Urothelium cell line (cell line): ENCODE results near the gene GSC2.
"Not testable (repeated sequence)": the region's sequence is repeated elsewhere in the genome, so short reads cannot be mapped to it uniquely, and the experiment has no call there.

Source experiments
- DNase-seq: peaks from one replicate; pipeline ENCODE4 v3.0.0; 2011; ENCODE audit warnings: low spot score, mixed read lengths
- FAIRE-seq: peaks from 2 replicates; lab custom pipeline; 2011; peaks lifted over from hg19 to GRCh38; lab: Jason Lieb, UNC

The GSC2 gene

DNA sequence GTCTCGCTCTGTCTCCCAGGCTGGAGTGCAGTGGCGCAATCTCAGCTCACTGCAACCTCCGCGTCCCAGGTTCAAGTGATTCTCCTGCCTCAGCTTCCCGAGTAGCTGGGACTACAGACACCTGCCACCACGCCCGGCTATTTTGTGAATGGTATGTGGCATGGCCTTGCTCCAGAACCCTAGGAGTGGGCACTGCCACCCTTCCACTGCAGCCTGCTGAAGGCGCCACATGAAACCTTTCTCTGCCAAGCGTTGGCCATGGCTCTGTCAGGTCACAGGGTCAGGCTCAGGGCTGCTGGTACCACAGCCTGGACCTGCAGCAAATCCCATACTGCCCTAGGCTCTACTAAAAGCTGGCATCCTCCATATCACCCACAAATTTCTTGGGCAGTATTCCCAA lies 6.0 kb upstream of the GSC2 start:
- FAIRE-seq, DNase-seq: not testable (repeated sequence)

DNA sequence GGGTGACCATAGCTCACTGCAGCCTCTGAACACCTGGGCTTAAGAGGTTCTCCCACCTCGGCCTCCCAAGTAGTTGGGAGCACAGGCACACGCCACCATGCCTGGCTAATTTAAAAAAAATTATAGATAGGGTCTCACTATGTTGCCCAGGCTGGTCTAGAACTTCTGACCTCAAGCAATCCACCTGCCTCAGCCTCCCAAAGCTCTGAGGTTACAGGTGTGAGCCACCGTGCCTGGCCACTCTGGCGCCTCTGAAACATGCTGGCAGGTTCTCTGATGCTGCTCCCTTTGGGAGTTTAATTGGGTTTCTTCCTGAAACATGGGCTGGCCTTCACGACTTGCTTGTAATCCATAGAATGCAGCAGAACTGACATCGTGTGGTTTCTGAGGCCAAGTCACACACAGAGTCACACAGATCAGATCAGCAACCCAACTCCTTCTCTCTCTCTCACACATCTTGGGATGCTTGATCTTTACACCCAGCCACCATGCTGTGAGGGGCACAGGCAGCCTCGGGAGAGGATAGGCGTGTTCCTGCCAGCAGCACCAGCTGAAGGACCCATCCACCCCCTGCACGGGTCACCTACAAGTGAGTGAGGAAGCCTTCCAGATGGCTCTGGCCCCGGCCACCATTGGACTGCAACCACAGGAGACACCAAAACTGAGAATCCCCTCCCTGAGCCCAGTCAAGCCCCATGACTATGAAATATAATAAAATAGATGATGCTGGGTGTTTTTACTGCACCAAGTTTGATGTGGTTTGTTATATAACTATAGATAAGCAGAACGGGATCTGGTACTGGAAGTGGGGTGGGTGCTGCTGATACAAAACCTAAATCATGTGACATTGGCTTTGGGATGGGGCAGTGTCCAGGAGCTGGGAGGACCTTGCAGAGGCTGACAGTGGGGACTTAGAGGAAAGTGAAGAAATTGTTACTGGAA lies 3.1 kb upstream of the GSC2 start:
- DNase-seq (no peak), FAIRE-seq (no peak)

DNA sequence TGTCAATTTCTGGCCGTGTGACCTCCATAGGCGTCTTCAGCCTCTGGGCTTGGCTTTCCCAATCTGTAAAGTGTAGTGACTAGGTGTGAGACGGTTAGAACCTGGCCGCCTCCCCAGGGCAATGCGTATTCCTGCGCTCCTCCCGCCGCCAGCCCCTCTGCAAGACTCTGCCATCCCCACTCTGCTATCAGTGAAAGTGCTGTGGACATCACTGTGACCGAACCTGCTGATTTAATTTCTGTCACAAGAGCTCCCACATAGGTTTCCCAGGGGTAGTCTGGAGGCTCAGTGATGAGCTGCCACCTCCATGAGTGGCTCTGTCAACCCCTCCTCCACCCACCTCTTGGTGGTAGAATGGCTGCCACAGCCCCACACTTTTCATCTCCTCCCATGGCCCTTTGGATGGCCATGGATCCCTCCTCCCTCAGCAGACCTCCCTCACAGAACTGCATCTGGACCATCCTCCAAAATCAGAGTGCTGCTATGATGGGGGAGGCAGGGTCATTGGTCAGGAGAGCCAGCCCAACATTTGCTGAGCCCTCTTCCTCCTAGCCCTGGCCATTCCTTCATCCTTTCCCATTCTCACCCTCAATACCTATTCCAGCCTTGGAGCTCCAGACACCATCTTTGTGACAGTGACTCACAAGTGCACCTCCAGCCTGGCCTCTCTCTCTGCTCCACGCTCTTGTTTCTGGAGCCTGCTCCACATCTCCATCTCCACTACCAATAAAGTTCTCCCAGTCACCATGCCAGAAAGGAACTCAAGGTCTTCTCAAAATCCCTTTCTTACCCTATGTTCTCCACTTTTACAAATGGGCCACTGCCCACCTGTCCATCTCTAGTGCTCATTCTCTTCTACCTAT lies 1.5 kb upstream of the GSC2 start:
- DNase-seq = no peak
- FAIRE-seq = no peak

DNA sequence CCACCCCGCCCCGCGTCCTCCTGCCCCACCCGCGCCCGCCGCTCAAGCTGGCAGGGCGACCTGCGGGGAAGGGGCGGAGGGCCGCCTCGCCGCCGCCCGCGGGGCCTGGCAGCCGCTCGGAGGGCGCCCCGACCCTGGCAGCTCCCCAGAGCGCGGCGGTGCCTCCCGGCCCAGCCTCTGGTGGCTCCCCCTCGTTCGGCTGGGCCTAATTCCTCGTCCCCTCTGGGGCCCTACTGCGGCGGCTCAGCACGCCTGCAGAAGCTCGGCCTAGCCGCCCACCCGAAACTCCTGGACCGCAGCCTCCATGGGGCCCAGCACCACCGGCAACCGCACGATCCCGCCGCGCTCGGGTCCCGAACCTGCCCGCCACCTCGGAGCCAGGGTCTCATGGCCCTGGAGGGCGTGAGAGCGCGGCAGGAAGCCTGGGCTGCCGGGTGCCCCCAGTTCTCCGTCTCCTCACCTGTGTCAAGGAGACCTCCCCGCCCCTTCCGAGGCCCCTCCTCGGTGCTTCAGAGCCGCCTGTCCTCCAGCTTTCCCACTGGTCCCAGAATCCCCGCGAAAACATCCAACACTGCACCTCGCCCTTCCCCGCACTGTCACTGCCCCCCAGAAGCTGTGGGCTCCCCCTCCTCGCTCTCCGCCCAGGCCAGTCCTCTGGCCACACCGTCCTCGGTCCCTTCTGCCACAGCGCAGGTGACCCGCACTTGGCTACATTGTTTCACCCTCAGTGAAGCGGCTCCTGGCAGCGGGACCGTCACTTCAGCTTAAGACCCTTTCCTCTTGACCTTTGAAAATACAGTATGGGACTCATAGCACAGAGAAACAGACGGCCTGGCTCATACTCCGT lies 613 bp upstream of the GSC2 start:
- no peak for DNase-seq
- FAIRE-seq = no peak

DNA sequence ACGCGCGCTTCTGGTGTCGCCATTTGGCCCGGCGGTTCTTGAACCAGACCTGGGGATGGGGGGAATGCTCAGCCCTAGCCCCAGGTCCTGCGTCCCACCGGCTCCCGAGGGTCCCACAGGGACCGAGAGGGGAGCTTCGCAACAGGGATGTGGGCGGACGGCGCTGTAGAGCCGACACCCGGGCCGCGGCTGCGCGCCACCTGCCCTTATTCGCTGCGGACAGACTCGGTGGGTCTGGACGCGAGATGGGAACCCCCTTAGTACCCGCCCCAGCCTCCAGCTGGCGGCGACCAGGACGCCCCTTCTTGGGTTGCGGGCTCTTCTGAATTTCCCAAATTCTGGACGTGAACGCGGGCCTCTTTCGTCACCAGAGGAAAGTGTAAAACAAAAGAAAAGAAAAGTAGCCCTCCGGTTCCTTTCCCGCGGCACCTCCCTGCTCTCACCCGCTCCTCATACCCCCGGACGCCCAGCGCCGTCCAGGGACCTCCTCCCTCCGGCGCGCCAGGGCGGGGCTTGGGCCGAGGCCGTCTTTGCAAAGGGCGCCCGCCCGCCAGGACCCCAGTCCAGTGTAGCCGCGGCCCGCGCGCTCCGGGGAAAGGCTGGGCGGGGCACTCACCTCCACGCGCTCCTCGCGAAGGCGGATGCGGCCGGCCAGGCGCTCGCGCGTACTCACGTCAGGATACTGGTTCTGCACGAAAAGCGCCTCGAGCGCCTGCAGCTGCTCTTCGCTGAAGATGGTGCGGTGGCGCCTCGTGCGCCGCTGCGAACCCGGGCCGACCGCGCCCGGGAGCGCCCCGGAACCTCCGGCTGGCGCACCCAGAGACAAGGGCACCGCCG lies 827 bp downstream of the GSC2 start:
- FAIRE-seq (no peak), DNase-seq (no peak)

DNA sequence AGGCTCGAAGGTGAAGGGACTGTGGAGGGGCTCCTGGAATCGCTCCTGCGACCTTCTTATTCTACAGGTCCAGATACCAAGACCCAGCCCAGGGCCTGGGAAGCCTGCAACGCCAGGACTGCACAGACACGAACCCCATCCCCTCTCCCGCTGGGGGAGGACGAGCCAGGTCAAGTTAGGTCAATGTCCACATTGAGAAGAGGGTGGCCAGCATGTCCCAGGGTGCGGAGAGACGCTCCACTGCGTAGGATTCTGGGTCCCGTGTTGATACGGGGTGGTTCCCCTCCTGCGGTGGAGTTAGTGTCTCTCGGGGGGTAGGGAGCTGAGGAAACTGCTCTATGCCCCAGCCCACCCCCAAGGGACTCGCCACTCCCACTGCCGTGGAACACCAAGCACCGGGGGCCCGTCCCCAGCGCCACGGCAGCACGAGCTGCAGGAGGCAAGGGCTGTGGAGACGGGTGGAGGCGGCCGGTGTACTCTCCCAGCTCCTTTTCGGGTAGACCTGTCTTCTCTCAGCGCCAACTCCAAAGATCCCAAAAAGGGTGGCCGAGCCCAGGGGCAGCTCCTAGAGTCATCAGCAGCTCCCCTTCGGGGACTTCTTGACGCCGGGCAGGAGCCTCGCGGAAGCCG lies 1.6 kb downstream of the GSC2 start:
- DNase-seq (no peak), FAIRE-seq (no peak)

DNA sequence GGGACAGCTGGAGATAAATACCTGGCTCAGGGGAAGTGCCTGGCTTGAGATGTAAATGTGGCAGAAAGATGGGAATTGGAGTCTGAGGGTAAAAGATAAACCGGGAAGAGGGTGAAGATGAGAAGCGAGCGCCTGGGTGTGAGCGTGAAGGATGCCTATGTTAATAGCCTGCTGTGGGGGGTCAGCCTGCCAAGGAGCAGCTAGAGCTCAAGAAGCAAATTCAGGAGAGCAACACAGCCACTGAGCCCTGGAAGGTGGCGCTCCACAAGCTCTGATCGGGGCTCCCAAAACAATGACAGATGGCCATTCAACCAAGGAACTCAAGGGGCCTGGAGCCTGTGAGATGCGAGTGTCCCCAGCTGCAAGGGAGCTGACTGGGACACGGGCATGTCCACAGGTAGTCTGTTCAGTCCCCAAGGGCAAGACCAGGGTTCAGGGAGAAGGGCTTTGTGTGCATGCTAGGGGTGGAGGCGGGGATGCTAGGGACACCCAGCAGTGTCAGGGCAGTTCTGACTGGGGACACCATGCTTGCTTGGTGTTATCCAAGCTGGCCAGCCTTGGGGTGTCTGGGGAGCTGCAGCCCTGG lies 2.8 kb downstream of the GSC2 start:
- no peak for FAIRE-seq
- DNase-seq = no peak

DNA sequence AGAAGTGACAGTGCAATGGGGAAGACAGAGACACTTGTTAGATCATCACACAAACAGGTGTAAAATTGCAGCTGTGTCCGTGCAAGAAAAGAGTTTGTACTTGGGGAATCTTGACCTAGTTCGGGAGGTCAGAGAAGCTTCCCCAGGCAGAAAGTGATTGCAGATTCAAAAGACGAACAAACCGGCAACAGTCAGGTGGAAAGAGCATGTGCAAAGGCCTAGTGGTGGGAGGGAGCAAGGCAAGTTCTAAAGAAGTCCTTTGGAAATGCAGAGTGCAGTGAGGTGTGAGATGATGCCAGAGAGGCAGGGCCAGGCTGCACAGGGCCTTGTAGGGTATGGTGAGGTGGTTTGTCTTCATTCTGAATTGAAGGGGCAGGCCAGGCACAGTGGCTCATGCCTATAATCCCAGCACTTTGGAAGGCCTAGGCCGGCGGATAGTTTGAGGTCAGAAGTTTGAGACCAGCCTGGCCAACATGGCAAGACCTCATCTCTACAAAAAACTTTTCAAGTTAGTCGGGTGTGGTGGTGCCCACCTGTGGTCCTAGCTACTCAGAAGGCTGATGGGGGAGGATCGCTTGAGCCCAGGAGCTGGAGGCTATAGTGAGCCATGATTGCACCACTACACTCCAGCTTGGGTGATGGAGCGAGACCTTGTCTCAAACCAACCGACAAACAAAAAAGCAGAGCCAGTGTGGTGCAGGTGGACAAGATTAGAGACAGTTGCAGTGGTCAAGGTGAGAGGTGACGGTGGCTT lies 3.7 kb downstream of the GSC2 start:
- FAIRE-seq = no peak
- no peak for DNase-seq

DNA sequence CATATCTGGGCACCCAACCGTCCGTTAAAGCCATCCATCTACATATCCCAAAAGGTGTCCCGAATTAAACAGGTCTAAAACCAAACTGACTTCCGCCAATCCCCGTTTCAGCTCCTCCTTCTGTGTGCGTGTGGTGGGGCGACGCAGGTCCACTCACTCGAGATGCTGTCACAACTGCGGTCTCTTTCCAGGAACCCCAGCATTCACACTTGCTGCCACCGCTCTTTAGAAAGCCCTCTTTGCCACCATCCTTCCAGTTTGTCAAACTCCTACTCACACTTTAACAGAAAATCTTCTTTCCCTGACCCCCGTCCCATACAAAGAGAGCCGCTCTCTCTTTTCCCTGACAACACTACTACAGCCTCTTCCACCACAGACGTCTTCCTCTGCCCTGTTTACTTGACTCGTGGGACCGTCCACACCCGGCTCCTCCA lies 6.1 kb downstream of the GSC2 start:
- no peak for FAIRE-seq
- DNase-seq = no peak

DNA sequence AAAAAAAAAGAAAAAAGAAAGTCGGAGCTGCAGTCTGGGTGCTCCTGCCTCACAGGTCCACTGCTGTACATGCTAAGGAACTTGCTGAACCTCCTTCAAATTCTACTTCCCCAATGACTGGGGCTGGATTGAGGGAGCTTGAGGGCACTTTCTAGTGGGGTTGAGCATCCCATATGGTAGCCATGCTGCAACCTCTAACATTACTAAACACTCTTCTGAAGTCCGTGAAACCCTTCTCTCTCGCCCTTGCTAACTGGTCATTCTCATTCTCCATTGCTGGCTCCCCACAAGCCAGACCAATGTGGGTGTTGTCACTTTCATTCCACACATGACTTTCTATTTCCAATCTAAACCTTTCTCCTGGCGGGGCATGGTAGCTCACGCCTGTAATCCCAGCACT lies 6.9 kb downstream of the GSC2 start:
- no peak for FAIRE-seq

DNA sequence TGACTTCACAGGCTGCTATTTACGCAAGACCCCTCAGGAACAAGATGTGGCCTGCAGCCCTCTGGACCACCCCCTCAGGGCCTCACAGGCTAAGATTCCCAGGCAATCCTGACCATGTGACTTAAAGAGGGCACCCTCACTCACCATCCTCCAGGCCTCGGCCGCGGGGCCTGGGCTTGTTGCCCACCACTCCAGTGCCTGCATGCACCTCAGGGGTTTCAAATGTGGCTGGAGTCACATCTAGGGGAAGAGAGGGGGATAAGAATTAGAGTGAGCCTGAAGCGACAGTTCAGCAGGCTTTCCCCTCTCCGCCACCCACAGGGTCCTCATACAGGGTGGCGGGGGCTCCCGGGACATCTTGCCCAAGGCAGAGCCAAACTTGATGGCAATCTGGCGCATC lies 7.7 kb downstream of the GSC2 start:
- DNase-seq (no peak), FAIRE-seq (no peak)

More for the DNA sequence above, 6.9 kb downstream of the GSC2 start:
- no peak for DNase-seq

DNA sequence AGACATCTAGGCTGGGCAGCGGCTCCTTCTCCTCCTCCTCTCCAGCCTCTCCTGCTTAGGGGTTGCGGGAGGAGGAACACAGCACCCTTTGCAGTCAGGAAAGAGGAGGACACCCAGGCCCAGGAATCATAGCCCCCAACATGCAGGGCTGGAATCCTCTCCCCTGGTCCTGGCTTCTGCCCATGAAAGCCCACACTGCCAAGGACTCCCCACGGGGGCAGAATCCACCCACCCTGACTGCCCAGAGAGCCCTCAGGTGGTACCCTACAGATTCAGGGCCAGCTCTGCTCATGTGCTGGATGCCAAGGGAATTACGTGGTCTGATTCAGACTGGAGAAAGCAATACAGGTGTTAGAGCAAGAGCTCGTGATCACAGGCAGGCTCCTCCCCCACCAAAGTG lies 10.1 kb downstream of the GSC2 start:
- FAIRE-seq = no peak
- DNase-seq = no peak

DNA sequence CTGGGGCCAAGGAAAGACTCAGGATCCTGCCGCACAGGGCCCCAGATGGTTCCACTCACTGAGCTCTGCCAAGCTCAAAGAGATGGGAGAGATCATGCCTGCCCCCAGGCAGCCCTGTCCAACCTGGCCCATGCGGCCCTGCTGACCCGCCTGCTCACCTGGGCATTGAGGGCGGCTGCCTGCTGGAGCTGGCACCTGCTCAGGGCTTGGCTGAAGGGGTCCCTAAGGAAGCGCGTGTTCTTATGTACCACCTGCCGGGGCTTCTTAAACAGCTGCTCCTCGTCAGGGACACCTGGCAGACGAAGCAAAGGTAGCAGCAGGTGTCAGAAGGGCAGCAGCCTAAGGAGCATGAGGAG lies 11.1 kb downstream of the GSC2 start:
- DNase-seq (no peak), FAIRE-seq (no peak)

DNA sequence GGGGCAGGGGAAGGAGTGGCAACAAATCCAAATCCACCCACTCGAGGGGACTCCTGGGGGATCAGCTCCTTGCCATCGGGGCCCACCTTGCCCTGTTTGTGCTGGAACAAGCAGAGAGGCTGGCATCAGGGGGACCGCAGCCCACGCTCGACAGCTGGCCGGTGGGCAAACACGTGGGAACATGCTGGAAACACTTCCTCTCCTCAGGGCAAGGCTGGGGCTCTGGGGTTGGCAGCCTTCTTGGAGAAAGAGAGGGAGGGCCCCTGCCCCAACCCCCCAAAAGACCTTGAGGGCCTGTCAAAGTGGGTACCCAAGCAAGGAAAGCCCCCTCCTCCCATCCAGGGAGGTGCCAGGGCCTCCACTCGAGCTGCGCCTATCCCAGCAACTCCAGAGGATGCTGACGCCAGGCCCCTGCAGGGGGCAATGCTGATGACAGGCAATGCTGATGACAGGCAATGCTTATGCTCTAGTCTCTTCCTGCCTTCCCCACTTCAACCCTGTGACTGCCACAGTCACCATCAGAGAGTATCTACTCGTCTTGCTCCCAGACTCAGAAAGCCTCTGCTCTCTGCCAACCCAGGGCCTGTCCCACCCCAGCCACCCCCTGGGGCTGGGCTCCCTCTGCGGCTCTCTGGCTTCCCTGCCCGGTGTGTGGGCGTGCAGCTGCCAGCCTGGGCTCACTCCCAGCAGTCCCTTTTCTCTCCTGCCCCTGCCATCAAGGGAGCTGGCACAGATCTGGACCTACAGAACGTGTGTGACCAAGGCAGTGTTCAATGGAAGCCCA lies 11.7 kb downstream of the GSC2 start:
- DNase-seq = no peak
- no peak for FAIRE-seq

DNA sequence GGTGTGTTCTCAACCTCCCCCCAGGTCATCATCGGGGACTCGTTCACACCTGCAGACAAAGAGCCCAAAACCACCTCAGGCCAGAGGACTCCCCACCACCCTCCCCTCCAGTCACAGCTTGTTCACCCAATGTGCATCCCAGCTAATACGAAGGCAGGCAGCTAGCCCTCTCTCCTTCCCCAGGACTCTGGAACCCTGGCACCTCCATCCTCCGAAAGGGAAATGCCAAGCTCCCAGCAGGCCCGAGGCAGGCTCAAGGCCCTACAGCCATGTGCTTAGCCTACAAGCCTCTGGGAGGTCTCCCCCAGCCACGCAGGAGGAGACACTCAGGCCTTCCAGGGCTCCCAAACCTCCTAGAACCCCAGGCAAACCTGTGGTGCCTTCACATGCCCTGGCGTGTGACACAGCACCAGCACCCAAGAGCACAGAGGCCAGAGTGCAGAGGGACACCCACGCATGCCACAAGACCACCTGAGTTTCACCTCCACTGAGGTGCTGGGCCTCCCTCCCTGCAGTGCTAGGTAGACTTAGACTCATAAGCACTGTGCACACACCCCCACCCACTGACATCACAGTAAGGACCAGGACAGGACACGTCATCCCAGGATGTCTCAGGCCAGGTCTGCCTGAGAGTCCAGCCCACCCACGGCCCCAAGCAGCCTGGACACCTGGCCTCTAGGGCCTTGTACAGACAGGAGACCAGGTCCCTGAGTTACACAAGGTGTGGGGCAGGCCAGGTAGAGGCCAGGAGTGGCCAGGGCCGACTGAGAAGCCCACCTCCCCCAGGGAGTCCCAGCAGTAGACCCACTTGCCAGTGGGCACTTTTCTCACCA lies 12.5 kb downstream of the GSC2 start:
- FAIRE-seq (no peak), DNase-seq (no peak)

DNA sequence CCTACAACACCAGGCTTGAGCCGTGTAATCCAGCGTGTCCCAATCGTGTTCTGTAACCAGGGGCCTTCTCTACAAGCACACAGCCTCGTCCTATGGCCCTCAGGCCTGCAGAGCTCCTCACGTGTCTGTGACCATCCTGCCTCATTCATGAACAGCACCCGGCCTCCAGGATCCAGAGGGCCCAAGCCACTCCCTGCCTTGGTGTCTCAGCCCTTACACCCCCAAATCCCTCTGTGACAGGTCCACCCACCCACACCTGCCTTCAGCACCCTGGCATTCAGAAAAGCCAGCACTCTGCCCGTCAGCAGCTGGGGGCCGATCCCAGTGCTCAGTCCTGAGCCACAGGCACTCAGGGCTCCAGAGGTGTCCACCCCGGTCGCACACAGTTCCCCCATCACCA lies 13.2 kb downstream of the GSC2 start:
- DNase-seq (no peak), FAIRE-seq (no peak)

DNA sequence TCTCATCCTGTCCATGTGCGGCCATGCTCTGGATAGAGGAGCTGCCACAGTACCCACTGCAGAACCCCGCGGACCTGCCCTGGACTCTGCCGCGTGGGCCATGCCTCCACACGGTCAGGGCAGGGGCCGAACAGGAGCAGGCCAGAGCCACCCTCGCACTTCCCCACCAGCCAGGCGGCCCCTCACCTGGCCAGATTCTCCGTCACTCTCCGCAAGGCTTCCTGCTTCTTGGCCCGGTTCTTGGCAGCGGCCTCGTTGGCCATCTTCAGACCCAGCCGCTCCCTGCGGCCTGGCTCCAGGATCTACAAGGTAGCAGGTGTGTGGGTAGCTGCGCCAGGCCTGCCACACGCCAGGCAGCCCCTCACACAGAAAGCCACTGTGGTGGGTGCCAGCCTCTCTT lies 15.2 kb downstream of the GSC2 start:
- DNase-seq (no peak), FAIRE-seq (no peak)
